HepG2 (cell line): ENCODE results near the gene HEXD. TPM values are rescaled to one million over a fixed set of nuclear protein-coding genes. Genes with fewer than 3 reads are reported as not detected.

Experiments used
- CHD4 ChIP-seq: fragments of 200-600 bp; sonication (generic); IDR thresholded peaks from 2 replicates; pipeline ENCODE4 v1.7.0; 2017; ENCODE audit warnings: mild to moderate bottlenecking, low read length, borderline replicate concordance
- HES4 ChIP-seq: sonication (generic); formaldehyde crosslinking; IDR thresholded peaks from 2 replicates; pipeline ENCODE4 v1.9.0; 2021; ENCODE audit warnings: mild to moderate bottlenecking, missing genetic modification reagents, borderline replicate concordance
- MAF1 ChIP-seq: sonication (generic); formaldehyde crosslinking; IDR thresholded peaks from 2 replicates; pipeline ENCODE4 v1.5.0; 2020; ENCODE audit warnings: missing genetic modification reagents, borderline replicate concordance
- MEIS2 ChIP-seq: sonication (generic); formaldehyde crosslinking; IDR thresholded peaks from 2 replicates; pipeline ENCODE4 v1.9.0; 2021; ENCODE audit warnings: mild to moderate bottlenecking, missing genetic modification reagents
- MIER3 ChIP-seq: IDR thresholded peaks from 2 replicates; pipeline ENCODE4 v1.6.1; 2016; ENCODE audit warnings: missing compliant biosample characterization, borderline replicate concordance
- NFKBIZ ChIP-seq: IDR thresholded peaks from 2 replicates; pipeline ENCODE4 v1.6.1; 2018; ENCODE audit warnings: missing genetic modification reagents, missing compliant biosample characterization
- NFYB ChIP-seq: sonication (generic); formaldehyde crosslinking; IDR thresholded peaks from 2 replicates; pipeline ENCODE4 v1.4.0; 2020; ENCODE audit warnings: missing genetic modification reagents
- PRMT3 ChIP-seq: sonication (generic); formaldehyde crosslinking; IDR thresholded peaks from 2 replicates; pipeline ENCODE4 v1.8.1; 2022; ENCODE audit warnings: low read depth, mild to moderate bottlenecking, moderate library complexity, missing genetic modification reagents, borderline replicate concordance
- SMAD9 ChIP-seq: sonication (generic); formaldehyde crosslinking; IDR thresholded peaks from 2 replicates; pipeline ENCODE4 v1.5.1; 2020; ENCODE audit warnings: mild to moderate bottlenecking, missing genetic modification reagents
- TGIF2 ChIP-seq: IDR thresholded peaks from 2 replicates; pipeline ENCODE4 v1.6.1; 2016; ENCODE audit warnings: control low read depth, missing compliant biosample characterization
- ZBTB7B ChIP-seq: sonication (generic); formaldehyde crosslinking; IDR thresholded peaks from 2 replicates; pipeline ENCODE4 v1.4.0; 2020; ENCODE audit warnings: missing genetic modification reagents
- ZNF124 ChIP-seq: sonication (generic); formaldehyde crosslinking; IDR thresholded peaks from 2 replicates; pipeline ENCODE4 v1.4.0; 2020; ENCODE audit warnings: missing genetic modification reagents
- ZNF225 ChIP-seq: sonication (generic); formaldehyde crosslinking; IDR thresholded peaks from 2 replicates; pipeline ENCODE4 v1.4.0; 2020; ENCODE audit warnings: mild to moderate bottlenecking, missing genetic modification reagents
- ZNF343 ChIP-seq: sonication (generic); formaldehyde crosslinking; IDR thresholded peaks from 2 replicates; pipeline ENCODE4 v1.4.0; 2020; ENCODE audit warnings: mild to moderate bottlenecking, missing genetic modification reagents
- ZNF543 ChIP-seq: sonication (generic); formaldehyde crosslinking; IDR thresholded peaks from 2 replicates; pipeline ENCODE4 v1.4.0; 2020; ENCODE audit warnings: mild to moderate bottlenecking, missing genetic modification reagents
- ZNF546 ChIP-seq: sonication (generic); formaldehyde crosslinking; conservative IDR thresholded peaks from 2 replicates; pipeline ENCODE4 v1.8.1; 2023; ENCODE audit warnings: mild to moderate bottlenecking, missing genetic modification reagents
- ZNF749 ChIP-seq: sonication (generic); formaldehyde crosslinking; IDR thresholded peaks from 2 replicates; pipeline ENCODE4 v1.8.0; 2022; ENCODE audit warnings: mild to moderate bottlenecking, missing genetic modification reagents, moderate library complexity, borderline replicate concordance
- ZNF777 ChIP-seq: sonication (generic); formaldehyde crosslinking; IDR thresholded peaks from 2 replicates; pipeline ENCODE4 v1.4.0; 2020; ENCODE audit warnings: missing genetic modification reagents
- polyA plus RNA-seq, 8 experiments: library from polyadenylated mRNA; depleted of rRNA in 3 of 8; stranded (reverse) in 7 of 8; unstranded in 1 of 8; fragments of >200 nt; fragmentation: Illumina TruSeq in 4 of 8; extraction: Trizol in 4 of 8; gene quantifications; 2 replicates each; pipeline versions ENCODE4 v1.2.1 to v1.2.3, GENCODE V29; 2011 to 2016; ENCODE audit warnings: low read depth in 4 of 8, missing spikeins in 1 of 8, mixed read lengths in 1 of 8; ENCODE audit not compliant: insufficient read depth in 1 of 8
- total RNA-seq, 5 experiments: library from RNA; depleted of rRNA; stranded (reverse); fragments of >200 nt; fragmentation: Illumina TruSeq; extraction: Trizol; gene quantifications; 2 replicates each; pipeline ENCODE4 v1.2.3, GENCODE V29; 2016; ENCODE audit warnings: low read depth in 1 of 5
- TF ChIP-seq, protein P1 (sequence below): sonication (generic); formaldehyde crosslinking; IDR thresholded peaks from 2 replicates; pipeline ENCODE4 v1.5.1; 2020; ENCODE audit warnings: missing genetic modification reagents, mild to moderate bottlenecking, borderline replicate concordance
- TF ChIP-seq, protein P2 (sequence below): sonication (generic); formaldehyde crosslinking; conservative IDR thresholded peaks from 2 replicates; pipeline ENCODE4 v1.4.0; 2020; ENCODE audit warnings: mild to moderate bottlenecking, missing genetic modification reagents, moderate library complexity
- TF ChIP-seq, protein P3 (sequence below): sonication (generic); formaldehyde crosslinking; IDR thresholded peaks from 2 replicates; pipeline ENCODE4 v1.4.0; 2020; ENCODE audit warnings: missing genetic modification reagents, borderline replicate concordance

HEXD gene
- total and polyA plus RNA-seq, 2 of the 13 experiments (the other 11 are each of a cell fraction or from before 2014, with no cell fraction given): 22.3 to 41.8 TPM

DNA sequence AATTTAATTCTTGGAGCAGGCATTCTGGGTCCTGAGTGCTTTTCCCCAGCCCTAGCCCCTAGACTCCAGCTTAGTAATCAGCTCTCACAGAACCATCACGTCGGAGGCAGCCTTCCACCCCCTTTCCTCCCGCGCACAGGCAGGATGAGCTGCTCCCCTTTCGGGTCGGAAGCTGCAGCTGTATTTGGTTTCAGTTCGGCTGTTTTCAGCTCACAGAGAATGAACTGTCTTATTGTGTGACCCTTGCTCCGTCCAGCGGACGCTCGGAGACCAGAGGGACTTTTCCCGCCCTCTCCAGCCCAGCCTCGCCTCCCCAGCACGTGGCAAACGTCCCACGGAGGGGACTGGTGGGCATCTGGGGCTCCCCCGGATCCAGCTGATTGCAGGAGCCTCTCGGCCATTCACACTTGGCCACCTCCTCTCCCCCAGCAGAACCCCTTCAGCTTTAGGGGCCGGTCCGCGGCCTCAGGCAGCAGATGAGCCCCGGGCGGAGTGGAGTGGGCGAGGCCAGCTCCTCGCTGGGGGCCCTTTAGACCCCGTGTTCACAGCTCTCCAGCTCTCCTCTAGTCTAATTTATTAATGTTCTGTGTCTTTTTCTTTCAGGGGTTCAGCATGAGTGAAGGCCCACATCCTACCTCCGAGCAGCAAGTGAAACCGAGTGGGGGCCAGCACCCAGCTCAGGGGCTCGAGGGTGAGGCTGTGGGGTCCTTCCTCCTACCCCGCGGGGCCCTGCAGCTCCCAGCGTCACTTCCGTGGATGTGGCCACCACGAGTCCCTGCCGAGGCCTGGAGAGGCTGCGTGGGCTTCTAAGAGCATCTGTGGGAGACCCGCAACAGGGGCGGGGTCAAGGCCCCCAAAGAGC is 47.4 kb upstream of the HEXD start (continued):
- TF ChIP-seq, protein P1, sequence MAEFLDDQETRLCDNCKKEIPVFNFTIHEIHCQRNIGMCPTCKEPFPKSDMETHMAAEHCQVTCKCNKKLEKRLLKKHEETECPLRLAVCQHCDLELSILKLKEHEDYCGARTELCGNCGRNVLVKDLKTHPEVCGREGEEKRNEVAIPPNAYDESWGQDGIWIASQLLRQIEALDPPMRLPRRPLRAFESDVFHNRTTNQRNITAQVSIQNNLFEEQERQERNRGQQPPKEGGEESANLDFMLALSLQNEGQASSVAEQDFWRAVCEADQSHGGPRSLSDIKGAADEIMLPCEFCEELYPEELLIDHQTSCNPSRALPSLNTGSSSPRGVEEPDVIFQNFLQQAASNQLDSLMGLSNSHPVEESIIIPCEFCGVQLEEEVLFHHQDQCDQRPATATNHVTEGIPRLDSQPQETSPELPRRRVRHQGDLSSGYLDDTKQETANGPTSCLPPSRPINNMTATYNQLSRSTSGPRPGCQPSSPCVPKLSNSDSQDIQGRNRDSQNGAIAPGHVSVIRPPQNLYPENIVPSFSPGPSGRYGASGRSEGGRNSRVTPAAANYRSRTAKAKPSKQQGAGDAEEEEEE (CRISPR knock-in tag): no peak
- TF ChIP-seq CHD4: no peak
- TF ChIP-seq, protein P2, sequence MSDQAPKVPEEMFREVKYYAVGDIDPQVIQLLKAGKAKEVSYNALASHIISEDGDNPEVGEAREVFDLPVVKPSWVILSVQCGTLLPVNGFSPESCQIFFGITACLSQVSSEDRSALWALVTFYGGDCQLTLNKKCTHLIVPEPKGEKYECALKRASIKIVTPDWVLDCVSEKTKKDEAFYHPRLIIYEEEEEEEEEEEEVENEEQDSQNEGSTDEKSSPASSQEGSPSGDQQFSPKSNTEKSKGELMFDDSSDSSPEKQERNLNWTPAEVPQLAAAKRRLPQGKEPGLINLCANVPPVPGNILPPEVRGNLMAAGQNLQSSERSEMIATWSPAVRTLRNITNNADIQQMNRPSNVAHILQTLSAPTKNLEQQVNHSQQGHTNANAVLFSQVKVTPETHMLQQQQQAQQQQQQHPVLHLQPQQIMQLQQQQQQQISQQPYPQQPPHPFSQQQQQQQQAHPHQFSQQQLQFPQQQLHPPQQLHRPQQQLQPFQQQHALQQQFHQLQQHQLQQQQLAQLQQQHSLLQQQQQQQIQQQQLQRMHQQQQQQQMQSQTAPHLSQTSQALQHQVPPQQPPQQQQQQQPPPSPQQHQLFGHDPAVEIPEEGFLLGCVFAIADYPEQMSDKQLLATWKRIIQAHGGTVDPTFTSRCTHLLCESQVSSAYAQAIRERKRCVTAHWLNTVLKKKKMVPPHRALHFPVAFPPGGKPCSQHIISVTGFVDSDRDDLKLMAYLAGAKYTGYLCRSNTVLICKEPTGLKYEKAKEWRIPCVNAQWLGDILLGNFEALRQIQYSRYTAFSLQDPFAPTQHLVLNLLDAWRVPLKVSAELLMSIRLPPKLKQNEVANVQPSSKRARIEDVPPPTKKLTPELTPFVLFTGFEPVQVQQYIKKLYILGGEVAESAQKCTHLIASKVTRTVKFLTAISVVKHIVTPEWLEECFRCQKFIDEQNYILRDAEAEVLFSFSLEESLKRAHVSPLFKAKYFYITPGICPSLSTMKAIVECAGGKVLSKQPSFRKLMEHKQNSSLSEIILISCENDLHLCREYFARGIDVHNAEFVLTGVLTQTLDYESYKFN (CRISPR knock-in tag): peak; percentile 74
- TF ChIP-seq ZNF777 (CRISPR knock-in tag): peak; percentile 92
- TF ChIP-seq ZNF543 (CRISPR knock-in tag): peak; percentile 94; the same call in 1 of the 2 replicates
- peak; percentile 86 for TF ChIP-seq ZNF124 (CRISPR knock-in tag)
- peak; percentile 69; the same call in 1 of the 2 replicates for TF ChIP-seq SMAD9 (CRISPR knock-in tag)
- TF ChIP-seq ZNF749 (CRISPR knock-in tag): peak; percentile 61; the same call in 1 of the 2 replicates
- peak; percentile 88; the same call in 1 of the 2 replicates for TF ChIP-seq PRMT3
- peak; percentile 55; the same call in 1 of the 2 replicates for TF ChIP-seq MIER3 (CRISPR knock-in tag)
- peak; percentile 72; the same call in 1 of the 2 replicates for TF ChIP-seq ZBTB7B (CRISPR knock-in tag)
- peak; percentile 36; the same call in 1 of the 2 replicates for TF ChIP-seq NFYB (CRISPR knock-in tag)
- TF ChIP-seq MAF1 (CRISPR knock-in tag): peak; percentile 62; the same call in 1 of the 2 replicates
- TF ChIP-seq ZNF546: peak; percentile 93; the same call in 1 of the 2 replicates
- peak; percentile 92; the same call in 1 of the 2 replicates for TF ChIP-seq ZNF343 (CRISPR knock-in tag)
- TF ChIP-seq TGIF2 (CRISPR knock-in tag): 0 out of 2 replicates have a peak, but pooled peaks have one; percentile 27
- peak; percentile 93; the same call in 1 of the 2 replicates for TF ChIP-seq HES4 (CRISPR knock-in tag)
- TF ChIP-seq MEIS2 (CRISPR knock-in tag): peak; percentile 75
- no peak for TF ChIP-seq NFKBIZ (CRISPR knock-in tag)
- TF ChIP-seq ZNF225 (CRISPR knock-in tag): peak; percentile 79; the same call in 1 of the 2 replicates
- TF ChIP-seq, protein P3, sequence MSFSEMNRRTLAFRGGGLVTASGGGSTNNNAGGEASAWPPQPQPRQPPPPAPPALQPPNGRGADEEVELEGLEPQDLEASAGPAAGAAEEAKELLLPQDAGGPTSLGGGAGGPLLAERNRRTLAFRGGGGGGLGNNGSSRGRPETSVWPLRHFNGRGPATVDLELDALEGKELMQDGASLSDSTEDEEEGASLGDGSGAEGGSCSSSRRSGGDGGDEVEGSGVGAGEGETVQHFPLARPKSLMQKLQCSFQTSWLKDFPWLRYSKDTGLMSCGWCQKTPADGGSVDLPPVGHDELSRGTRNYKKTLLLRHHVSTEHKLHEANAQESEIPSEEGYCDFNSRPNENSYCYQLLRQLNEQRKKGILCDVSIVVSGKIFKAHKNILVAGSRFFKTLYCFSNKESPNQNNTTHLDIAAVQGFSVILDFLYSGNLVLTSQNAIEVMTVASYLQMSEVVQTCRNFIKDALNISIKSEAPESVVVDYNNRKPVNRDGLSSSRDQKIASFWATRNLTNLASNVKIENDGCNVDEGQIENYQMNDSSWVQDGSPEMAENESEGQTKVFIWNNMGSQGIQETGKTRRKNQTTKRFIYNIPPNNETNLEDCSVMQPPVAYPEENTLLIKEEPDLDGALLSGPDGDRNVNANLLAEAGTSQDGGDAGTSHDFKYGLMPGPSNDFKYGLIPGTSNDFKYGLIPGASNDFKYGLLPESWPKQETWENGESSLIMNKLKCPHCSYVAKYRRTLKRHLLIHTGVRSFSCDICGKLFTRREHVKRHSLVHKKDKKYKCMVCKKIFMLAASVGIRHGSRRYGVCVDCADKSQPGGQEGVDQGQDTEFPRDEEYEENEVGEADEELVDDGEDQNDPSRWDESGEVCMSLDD (CRISPR knock-in tag): peak; percentile 95
